OCI-LY7 (cell line): ENCODE results near the gene ACAT2. TPM values are rescaled to one million over a fixed set of nuclear protein-coding genes. Genes with fewer than 3 reads are reported as not detected.

ENCODE experiments used
- BruUV-seq: library from RNA; stranded (reverse); fragments of 400-500 nt; replicated peaks from 2 replicates; lab custom pipeline; 2021; lab: Mats Ljungman, UMichigan
- CTCF ChIA-PET: fragments of 300-600 bp; sonication (Branson Sonifier 250); formaldehyde crosslinking; loops from one replicate; lab custom pipeline; 2022; ENCODE audit warnings: antibody characterized with exemption; ENCODE audit not compliant: unreplicated experiment; lab: Charles Lee
- POLR2A ChIA-PET: fragments of 300-600 bp; sonication (Branson Sonifier 250); formaldehyde crosslinking; loops from one replicate; lab custom pipeline; 2022; ENCODE audit warnings: antibody characterized with exemption; lab: Charles Lee
- DNase-seq: peaks from one replicate; pipeline ENCODE4 v3.0.0-alpha.2; 2015; ENCODE audit warnings: low spot score
- H2AFZ ChIP-seq: fragments of 200-600 bp; sonication (generic), shearing (Covaris generic); 2 replicates; pipeline ENCODE4 v1.6.1; 2014; ENCODE audit warnings: mild to moderate bottlenecking, antibody characterized with exemption, low read length, moderate library complexity
- H3K27ac ChIP-seq: fragments of 200-600 bp; sonication (generic); 2 replicates; pipeline ENCODE4 v1.5.1; 2014; ENCODE audit warnings: mixed run types, low read depth, mild to moderate bottlenecking, moderate library complexity, low read length, inconsistent platforms; ENCODE audit not compliant: poor library complexity, severe bottlenecking
- H3K36me3 ChIP-seq: fragments of 200-600 bp; sonication (generic); 2 replicates; pipeline ENCODE4 v1.6.1; 2014; ENCODE audit warnings: mild to moderate bottlenecking, antibody characterized with exemption, low read length, moderate library complexity, mixed read lengths; ENCODE audit not compliant: insufficient read depth
- H3K4me1 ChIP-seq: fragments of 200-600 bp; sonication (generic); 2 replicates; pipeline ENCODE4 v1.5.1; 2014; ENCODE audit warnings: mild to moderate bottlenecking, low read length; ENCODE audit not compliant: insufficient read depth, poor library complexity, severe bottlenecking
- H3K4me2 ChIP-seq: fragments of 200-600 bp; sonication (generic); 2 replicates; pipeline ENCODE4 v1.6.1; 2014; ENCODE audit warnings: mild to moderate bottlenecking, low read length
- H3K4me3 ChIP-seq: fragments of 200-600 bp; sonication (generic); 2 replicates; pipeline ENCODE4 v1.5.1; 2014; ENCODE audit warnings: mild to moderate bottlenecking, low read depth, low read length; ENCODE audit not compliant: poor library complexity, severe bottlenecking
- H3K79me2 ChIP-seq: fragments of 200-600 bp; sonication (generic); 2 replicates; pipeline ENCODE4 v1.6.1; 2016; ENCODE audit warnings: low read depth, mild to moderate bottlenecking, low read length, moderate library complexity, mixed read lengths; ENCODE audit not compliant: insufficient read depth
- H3K9me2 ChIP-seq: fragments of 200-600 bp; sonication (generic); 2 replicates; pipeline ENCODE4 v1.6.1; 2016; ENCODE audit warnings: mild to moderate bottlenecking, low read length, mixed read lengths; ENCODE audit not compliant: insufficient read depth
- H3K9me3 ChIP-seq: fragments of 200-600 bp; sonication (generic); 2 replicates; pipeline ENCODE4 v1.6.1; 2014; ENCODE audit warnings: mild to moderate bottlenecking, mixed run types, low read length, mixed read lengths
- H4K20me1 ChIP-seq: fragments of 200-600 bp; sonication (generic); 2 replicates; pipeline ENCODE4 v1.6.1; 2014; ENCODE audit warnings: mild to moderate bottlenecking, antibody characterized with exemption, low read length, moderate library complexity, mixed read lengths; ENCODE audit not compliant: insufficient read depth
- CTCF ChIP-seq: fragments of 200-600 bp; sonication (generic); conservative IDR thresholded peaks from 2 replicates; pipeline ENCODE4 v1.5.1; 2014; ENCODE audit warnings: mild to moderate bottlenecking, antibody characterized with exemption, low read length, moderate library complexity, mixed read lengths
- EZH2phosphoT487 ChIP-seq: fragments of 200-600 bp; sonication (generic); IDR thresholded peaks from 2 replicates; pipeline ENCODE4 v1.6.1; 2018; ENCODE audit warnings: low read depth, borderline replicate concordance, mild to moderate bottlenecking, mixed run types, antibody characterized with exemption, low read length, moderate library complexity, mixed read lengths
- intact Hi-C: fragments of 100-400 bp; cut with micrococcal nuclease; formaldehyde crosslinking; loops from one replicate; pipeline ENCODE4 v1.10.0; 2022; ENCODE audit not compliant: unreplicated experiment
- total RNA-seq, 2 experiments: library from RNA; depleted of rRNA in 1 of 2; stranded (reverse); fragments of >200 nt in 1 of 2; shearing (Covaris generic) in 1 of 2; gene quantifications; 2 replicates each; pipeline ENCODE4 v1.2.3, GENCODE V29; 2014 to 2022

ACAT2 gene
- total RNA-seq, 2 experiments from 2014 or later = 42.4 to 110 TPM

DNA sequence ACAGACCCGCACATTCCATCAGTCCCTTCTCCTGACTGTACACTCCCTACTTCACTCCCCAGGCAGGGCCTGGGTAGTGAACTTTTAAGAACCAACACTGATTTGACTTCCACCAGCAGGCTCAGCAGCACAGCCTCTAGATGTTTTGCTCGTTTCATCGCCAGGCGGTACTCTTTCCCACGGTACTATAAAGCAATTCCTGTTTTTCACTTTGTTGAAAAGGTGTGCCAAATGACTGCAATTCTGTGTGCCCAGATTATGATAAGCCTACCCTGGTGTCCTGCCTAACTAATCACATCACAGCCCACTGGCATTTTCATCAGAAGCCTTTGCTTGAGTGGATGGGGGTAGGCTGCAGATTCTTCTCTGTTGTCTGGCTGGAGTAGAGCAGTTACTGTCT lies 47.4 kb upstream of the ACAT2 start:
- no peak for DNase-seq
- ChIA-PET POLR2A (no interaction called here), CTCF (no interaction called here)
- no peaks in the 10 kb centered on the region for H3K36me3 ChIP-seq
- intact Hi-C loops = no loop called here
- no peaks in the 10 kb centered on the region for H3K9me3 ChIP-seq
- no peak for TF ChIP-seq EZH2phosphoT487
- no peak for TF ChIP-seq CTCF
- no peaks in the 10 kb centered on the region for H3K9me2 ChIP-seq
- H4K20me1 ChIP-seq = no peaks in the 10 kb centered on the region
- BruUV-seq = no TSS peak
- no peak overlapping the region for H3K4me2 ChIP-seq
- H3K4me1 ChIP-seq = no peaks in the 10 kb centered on the region
- no peak overlapping the region for H2AFZ ChIP-seq
- H3K4me3 ChIP-seq = no peak overlapping the region
- H3K79me2 ChIP-seq = no peaks in the 10 kb centered on the region
- H3K27ac ChIP-seq = no peak overlapping the region

- TF ChIP-seq EZH2phosphoT487 (no peak), CTCF (no peak)
- no TSS peak for BruUV-seq
- Histone ChIP-seq H3K4me2 (no peak overlapping the region), H3K36me3 (no peaks in the 10 kb centered on the region), H3K4me1 (no peaks in the 10 kb centered on the region), H3K4me3 (no peak overlapping the region), H3K9me2 (no peaks in the 10 kb centered on the region), H3K79me2 (no peaks in the 10 kb centered on the region), H4K20me1 (no peaks in the 10 kb centered on the region; the same call in 1 of the 2 replicates), H2AFZ (no peak overlapping the region), H3K9me3 (no peaks in the 10 kb centered on the region), H3K27ac (no peak overlapping the region)
- POLR2A ChIA-PET = interaction anchor here (1.2 kb wide), 1 partner anchor 16 kb away, joined by 6 read pairs; no protein-coding TSS in a partner anchor
- CTCF ChIA-PET = no interaction called here
- DNase-seq = no peak
- intact Hi-C loops = no loop called here
These were observed 46.7 kb upstream of the ACAT2 start for GRCh38 chr6:159715166-159715565.

GRCh38 chr6:159715605-159716004 lies 46.2 kb upstream of the ACAT2 start:
- intact Hi-C loops = no loop called here
- POLR2A ChIA-PET = interaction anchor here (0.7 to 1.2 kb wide), 2 partner anchors 17 to 190 kb away, joined by 3 to 6 read pairs; no protein-coding TSS in a partner anchor
- no TSS peak for BruUV-seq
- no peak overlapping the region for H3K4me3 ChIP-seq
- CTCF ChIA-PET = no interaction called here
- no peaks in the 10 kb centered on the region for H3K36me3 ChIP-seq
- H3K27ac ChIP-seq = no peak overlapping the region
- peaks cover 4% of the 10 kb centered on the region; the same call in 1 of the 2 replicates for H4K20me1 ChIP-seq
- no peaks in the 10 kb centered on the region for H3K4me1 ChIP-seq
- no peaks in the 10 kb centered on the region for H3K9me2 ChIP-seq
- TF ChIP-seq CTCF = no peak
- TF ChIP-seq EZH2phosphoT487 = no peak
- no peaks in the 10 kb centered on the region for H3K79me2 ChIP-seq
- no peak overlapping the region for H2AFZ ChIP-seq
- no peak for DNase-seq
- H3K4me2 ChIP-seq = no peak overlapping the region
- H3K9me3 ChIP-seq = no peaks in the 10 kb centered on the region
